Measurements from ENCODE around the gene SESN1.

DNA sequence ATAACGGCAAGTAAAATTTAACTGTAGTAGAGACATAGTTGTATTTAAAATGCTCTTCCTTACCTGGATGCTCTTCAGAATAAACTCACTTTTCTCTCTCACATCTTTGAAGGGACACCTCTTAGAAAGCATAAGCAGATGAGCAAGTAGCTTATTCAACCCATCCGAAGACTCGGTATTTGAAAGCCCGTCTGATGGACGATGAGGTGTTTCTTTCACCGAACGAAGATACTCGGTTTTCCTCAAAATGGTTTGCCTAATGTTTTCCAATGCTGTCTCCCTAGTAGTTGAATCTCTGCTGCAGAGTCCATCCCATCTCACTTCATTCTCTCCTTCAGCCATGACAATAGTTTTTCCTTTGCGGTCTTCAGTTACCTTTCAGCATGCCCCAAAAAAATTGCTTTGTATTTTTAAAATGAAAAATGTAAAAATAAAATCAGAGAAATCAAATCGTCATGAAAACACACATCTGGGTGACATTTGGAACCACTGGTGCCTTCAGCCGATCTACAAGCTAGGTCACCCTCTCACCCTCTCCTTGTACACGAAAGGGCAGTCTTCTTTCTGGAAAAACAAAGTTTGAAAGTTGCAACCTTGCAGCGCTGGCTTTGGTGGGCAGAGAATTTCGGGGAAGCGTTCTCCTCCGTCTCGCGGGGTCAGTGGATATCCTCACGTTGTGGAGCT, 772 bp downstream of the SESN1 start:
- no peak for TF ChIP-seq USF1 (CRISPR knock-in tag; IDR thresholded peaks at IDR 0.05)
- TF ChIP-seq CTCF (IDR thresholded peaks at IDR 0.05), result no peak
- no peak for TF ChIP-seq NR3C1 (CRISPR knock-in tag; conservative IDR thresholded peaks at IDR 0.05; ENCODE audit: low read depth)
- no peak for TF ChIP-seq ERG (CRISPR knock-in tag; IDR thresholded peaks at IDR 0.05)
- TF ChIP-seq ZNF263 (CRISPR knock-in tag; IDR thresholded peaks at IDR 0.05; ENCODE audit: low read depth), result no peak
- no peak for TF ChIP-seq GRHL2 (CRISPR knock-in tag; IDR thresholded peaks at IDR 0.05; ENCODE audit: insufficient replicate concordance, severe bottlenecking)
- TF ChIP-seq ZNF232 (CRISPR knock-in tag; IDR thresholded peaks at IDR 0.05), result no peak
- TF ChIP-seq JUN (CRISPR knock-in tag; IDR thresholded peaks at IDR 0.05), result no peak
- TF ChIP-seq, protein P1, sequence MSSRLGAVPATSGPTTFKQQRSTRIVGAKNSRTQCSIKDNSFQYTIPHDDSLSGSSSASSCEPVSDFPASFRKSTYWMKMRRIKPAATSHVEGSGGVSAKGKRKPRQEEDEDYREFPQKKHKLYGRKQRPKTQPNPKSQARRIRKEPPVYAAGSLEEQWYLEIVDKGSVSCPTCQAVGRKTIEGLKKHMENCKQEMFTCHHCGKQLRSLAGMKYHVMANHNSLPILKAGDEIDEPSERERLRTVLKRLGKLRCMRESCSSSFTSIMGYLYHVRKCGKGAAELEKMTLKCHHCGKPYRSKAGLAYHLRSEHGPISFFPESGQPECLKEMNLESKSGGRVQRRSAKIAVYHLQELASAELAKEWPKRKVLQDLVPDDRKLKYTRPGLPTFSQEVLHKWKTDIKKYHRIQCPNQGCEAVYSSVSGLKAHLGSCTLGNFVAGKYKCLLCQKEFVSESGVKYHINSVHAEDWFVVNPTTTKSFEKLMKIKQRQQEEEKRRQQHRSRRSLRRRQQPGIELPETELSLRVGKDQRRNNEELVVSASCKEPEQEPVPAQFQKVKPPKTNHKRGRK (CRISPR knock-in tag; IDR thresholded peaks at IDR 0.05; ENCODE audit: borderline replicate concordance), result no peak
- no peak for TF ChIP-seq MXD4 (CRISPR knock-in tag; IDR thresholded peaks at IDR 0.05; ENCODE audit: borderline replicate concordance)
- TF ChIP-seq, protein P2, sequence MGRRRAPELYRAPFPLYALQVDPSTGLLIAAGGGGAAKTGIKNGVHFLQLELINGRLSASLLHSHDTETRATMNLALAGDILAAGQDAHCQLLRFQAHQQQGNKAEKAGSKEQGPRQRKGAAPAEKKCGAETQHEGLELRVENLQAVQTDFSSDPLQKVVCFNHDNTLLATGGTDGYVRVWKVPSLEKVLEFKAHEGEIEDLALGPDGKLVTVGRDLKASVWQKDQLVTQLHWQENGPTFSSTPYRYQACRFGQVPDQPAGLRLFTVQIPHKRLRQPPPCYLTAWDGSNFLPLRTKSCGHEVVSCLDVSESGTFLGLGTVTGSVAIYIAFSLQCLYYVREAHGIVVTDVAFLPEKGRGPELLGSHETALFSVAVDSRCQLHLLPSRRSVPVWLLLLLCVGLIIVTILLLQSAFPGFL (CRISPR knock-in tag; IDR thresholded peaks at IDR 0.05; ENCODE audit: borderline replicate concordance), result no peak
- TF ChIP-seq, protein P3, sequence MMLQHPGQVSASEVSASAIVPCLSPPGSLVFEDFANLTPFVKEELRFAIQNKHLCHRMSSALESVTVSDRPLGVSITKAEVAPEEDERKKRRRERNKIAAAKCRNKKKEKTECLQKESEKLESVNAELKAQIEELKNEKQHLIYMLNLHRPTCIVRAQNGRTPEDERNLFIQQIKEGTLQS (CRISPR knock-in tag; conservative IDR thresholded peaks at IDR 0.05), result no peak
- no peak for TF ChIP-seq NFYB (CRISPR knock-in tag; conservative IDR thresholded peaks at IDR 0.05; ENCODE audit: low read depth)
